Osteocyte (in vitro differentiated cells): ENCODE measurements around the gene CRMP1. TPM values are rescaled to one million over a fixed set of nuclear protein-coding genes. Genes with fewer than 3 reads are reported as not detected.

Experiments used
- DNase-seq: peaks from one replicate; pipeline ENCODE4 v3.0.0; 2021; ENCODE audit warnings: mixed read lengths; ENCODE audit not compliant: unreplicated experiment; ENCODE audit errors: extremely low spot score
- H3K27ac Mint-ChIP-seq: one replicate; pipeline ENCODE4 v1.8.0; 2021; ENCODE audit warnings: mild to moderate bottlenecking, mixed read lengths; ENCODE audit not compliant: unreplicated experiment
- H3K27me3 Mint-ChIP-seq: one replicate; pipeline ENCODE4 v1.8.0; 2021; ENCODE audit warnings: mixed read lengths; ENCODE audit not compliant: unreplicated experiment
- H3K36me3 Mint-ChIP-seq: one replicate; pipeline ENCODE4 v1.8.0; 2021; ENCODE audit warnings: mixed read lengths; ENCODE audit not compliant: unreplicated experiment
- H3K4me1 Mint-ChIP-seq: one replicate; pipeline ENCODE4 v1.8.0; 2021; ENCODE audit warnings: mixed read lengths; ENCODE audit not compliant: unreplicated experiment
- H3K4me3 Mint-ChIP-seq: one replicate; pipeline ENCODE4 v1.8.0; 2021; ENCODE audit warnings: mild to moderate bottlenecking, moderate library complexity, mixed read lengths; ENCODE audit not compliant: unreplicated experiment
- H3K9me3 Mint-ChIP-seq: one replicate; pipeline ENCODE4 v1.8.0; 2021; ENCODE audit warnings: mixed read lengths; ENCODE audit not compliant: unreplicated experiment
- total RNA-seq: library from RNA; stranded (reverse); gene quantifications from 2 replicates; pipeline ENCODE4 v1.2.1, GENCODE V29; 2021
- TF ChIP-seq, protein P1 (sequence below): fragments of 200-600 bp; sonication (generic); IDR thresholded peaks from 2 replicates; pipeline ENCODE4 v1.5.0; 2021; ENCODE audit warnings: antibody characterized with exemption, mild to moderate bottlenecking, moderate library complexity

Gene CRMP1
- total RNA-seq, 1 donor from 2014 or later, result 24.5 TPM

DNA sequence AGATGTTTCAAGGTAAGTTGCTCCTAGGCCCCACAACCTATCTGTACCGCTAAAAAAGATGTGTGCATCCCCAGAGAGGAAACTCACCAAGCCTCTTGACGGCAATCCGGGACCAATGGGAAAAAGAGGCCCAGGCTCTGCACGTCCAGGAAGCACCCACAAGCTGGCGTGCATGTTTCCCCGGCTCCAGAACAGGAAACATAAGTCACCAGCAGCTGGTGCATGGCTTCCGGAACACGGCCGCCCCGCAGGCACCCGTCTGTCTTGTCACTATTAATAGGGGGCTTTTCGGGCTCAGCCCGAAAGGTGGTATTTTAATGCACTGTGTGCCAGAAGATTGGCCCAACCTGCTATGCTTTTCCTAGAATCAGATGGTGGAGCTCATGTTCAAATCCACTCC is 22.2 kb downstream of the CRMP1 start:
- no peak for DNase-seq
- peaks cover 3% of the 10 kb centered on the region for H3K27me3 Mint-ChIP-seq
- no peak overlapping the region for H3K27ac Mint-ChIP-seq
- peaks cover 17% of the 10 kb centered on the region for H3K4me1 Mint-ChIP-seq
- no peak overlapping the region for H3K4me3 Mint-ChIP-seq
- TF ChIP-seq, protein P1, sequence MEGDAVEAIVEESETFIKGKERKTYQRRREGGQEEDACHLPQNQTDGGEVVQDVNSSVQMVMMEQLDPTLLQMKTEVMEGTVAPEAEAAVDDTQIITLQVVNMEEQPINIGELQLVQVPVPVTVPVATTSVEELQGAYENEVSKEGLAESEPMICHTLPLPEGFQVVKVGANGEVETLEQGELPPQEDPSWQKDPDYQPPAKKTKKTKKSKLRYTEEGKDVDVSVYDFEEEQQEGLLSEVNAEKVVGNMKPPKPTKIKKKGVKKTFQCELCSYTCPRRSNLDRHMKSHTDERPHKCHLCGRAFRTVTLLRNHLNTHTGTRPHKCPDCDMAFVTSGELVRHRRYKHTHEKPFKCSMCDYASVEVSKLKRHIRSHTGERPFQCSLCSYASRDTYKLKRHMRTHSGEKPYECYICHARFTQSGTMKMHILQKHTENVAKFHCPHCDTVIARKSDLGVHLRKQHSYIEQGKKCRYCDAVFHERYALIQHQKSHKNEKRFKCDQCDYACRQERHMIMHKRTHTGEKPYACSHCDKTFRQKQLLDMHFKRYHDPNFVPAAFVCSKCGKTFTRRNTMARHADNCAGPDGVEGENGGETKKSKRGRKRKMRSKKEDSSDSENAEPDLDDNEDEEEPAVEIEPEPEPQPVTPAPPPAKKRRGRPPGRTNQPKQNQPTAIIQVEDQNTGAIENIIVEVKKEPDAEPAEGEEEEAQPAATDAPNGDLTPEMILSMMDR, result no peak
- H3K36me3 Mint-ChIP-seq, result no peaks in the 10 kb centered on the region
- H3K9me3 Mint-ChIP-seq, result no peaks in the 10 kb centered on the region

DNA sequence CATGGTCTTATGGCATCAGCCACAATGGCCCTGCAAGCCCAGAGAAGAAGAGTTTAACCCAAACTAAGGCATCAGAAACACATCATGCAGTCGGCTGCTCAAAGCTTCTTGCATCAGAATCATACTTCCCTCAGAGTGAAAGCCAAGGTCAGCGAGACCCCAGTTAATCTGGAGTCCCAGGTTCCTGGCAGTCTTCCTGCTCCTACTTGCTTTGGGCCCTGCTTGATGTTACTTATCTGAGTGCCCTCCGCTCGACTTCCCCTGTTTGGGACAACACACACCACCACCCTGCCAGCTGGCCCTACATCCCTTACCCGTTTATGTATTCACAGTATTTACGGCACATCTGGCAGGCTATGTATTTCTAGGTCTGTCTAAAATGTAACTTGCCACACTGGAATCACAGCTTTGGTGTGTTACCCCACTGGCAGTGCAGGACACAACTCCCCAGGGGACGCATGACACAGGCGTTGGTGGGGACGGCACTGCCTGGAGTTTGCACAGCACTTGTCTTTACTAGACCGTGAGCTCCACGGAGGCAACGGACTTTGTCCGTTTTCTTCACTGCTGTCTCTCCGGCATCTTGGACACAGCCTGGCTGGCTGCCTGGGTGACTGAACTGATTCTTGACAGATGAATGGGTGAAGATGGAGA is 22.8 kb downstream of the CRMP1 start:
- H3K27me3 Mint-ChIP-seq, result peaks cover 3% of the 10 kb centered on the region
- no peak for DNase-seq
- no peak overlapping the region for H3K27ac Mint-ChIP-seq

DNA sequence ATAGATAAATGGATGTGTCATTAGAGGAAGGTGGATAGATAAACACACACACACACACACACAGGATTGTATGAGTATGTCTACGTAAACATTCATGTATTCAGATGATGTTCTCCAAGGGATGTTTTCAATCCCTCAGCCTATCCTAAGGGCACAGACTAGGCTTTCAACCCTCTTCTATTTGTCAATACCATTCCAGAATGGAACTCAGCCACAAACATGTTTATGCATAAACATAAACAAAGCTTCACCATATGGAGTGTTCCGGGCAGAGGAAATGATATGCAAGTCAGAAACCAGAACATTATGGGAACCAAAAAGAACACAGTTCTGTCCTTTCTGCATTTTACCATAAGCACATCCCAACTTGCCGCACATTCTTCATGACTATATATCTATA is 25.0 kb downstream of the CRMP1 start:
- no peak for DNase-seq
- Mint-ChIP-seq H3K9me3 (no peaks in the 10 kb centered on the region), H3K36me3 (no peaks in the 10 kb centered on the region), H3K4me3 (no peak overlapping the region), H3K27ac (no peak overlapping the region), H3K4me1 (peaks cover 9% of the 10 kb centered on the region), H3K27me3 (no peaks in the 10 kb centered on the region)
- TF ChIP-seq, protein P1, result no peak

More for the DNA sequence above, 22.8 kb downstream of the CRMP1 start:
- TF ChIP-seq, protein P1, result no peak
- Mint-ChIP-seq H3K4me1 (peaks cover 13% of the 10 kb centered on the region), H3K9me3 (no peaks in the 10 kb centered on the region), H3K36me3 (no peaks in the 10 kb centered on the region), H3K4me3 (no peak overlapping the region)

DNA sequence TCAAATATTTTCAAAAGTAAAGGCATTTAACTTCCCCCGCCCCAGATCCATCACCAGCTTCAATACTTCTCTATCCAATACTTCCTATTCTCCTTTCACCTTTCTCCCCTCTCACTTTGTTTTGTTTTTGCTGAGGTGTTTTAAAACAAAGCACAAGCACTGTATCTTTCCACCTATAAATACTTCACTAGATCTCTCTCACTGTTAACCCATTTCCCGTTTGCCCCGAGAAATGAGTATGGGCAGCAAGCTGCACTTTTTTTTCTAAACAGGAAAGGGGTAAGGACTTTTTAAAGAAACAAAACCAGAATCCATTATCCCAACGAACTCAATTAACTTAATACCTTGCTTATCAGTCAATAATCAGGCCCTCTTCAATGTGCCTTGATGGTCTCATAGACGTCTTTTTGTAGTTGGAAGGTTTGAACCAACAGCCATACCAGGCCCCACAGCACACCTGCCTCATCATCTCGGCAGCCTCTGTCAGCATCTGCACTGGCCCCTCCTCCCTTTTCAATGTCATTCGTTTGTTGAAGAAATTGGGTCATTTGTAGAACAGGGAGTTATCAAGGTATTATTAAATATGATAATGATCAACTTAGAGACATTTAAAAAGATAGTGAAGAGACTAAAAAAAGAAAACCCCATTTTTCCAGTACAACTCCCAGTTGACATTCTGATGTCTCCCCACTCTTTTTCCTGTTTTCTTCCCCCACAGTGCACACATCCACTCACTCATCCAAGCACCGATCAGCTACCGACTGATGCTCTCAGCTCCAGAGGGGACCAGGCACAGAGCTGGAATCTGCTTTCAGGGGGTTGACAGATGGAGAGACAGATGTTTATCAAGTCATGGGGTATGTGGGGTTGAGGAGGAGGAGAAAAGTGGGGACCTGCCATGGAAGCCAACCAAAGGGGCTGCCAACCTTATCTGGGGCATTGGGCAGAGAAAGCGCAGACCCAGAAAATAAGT is 25.8 kb downstream of the CRMP1 start:
- Mint-ChIP-seq H3K27ac (no peak overlapping the region), H3K4me1 (peaks cover 9% of the 10 kb centered on the region), H3K4me3 (no peak overlapping the region), H3K9me3 (no peaks in the 10 kb centered on the region), H3K36me3 (no peaks in the 10 kb centered on the region), H3K27me3 (no peaks in the 10 kb centered on the region)
- TF ChIP-seq, protein P1, result no peak
- DNase-seq, result no peak
